GM18526 (cell line): ENCODE data around the gene AKAP9.

Experiments
- POLR2A ChIP-seq: IDR thresholded peaks from 3 replicates; pipeline ENCODE4 v1.6.1; 2011; ENCODE audit not compliant: insufficient read length; ENCODE audit errors: extremely low read depth

AKAP9 gene

GRCh38 chr7:91929463-91929862 lies 11.2 kb upstream of the AKAP9 start:
- no peak for TF ChIP-seq POLR2A

GRCh38 chr7:91940171-91940570 lies 491 bp upstream of the AKAP9 start:
- TF ChIP-seq POLR2A, result no peak

GRCh38 chr7:91941450-91941849 lies 788 bp downstream of the AKAP9 start:
- no peak for TF ChIP-seq POLR2A

- no peak for TF ChIP-seq POLR2A
Measured at GRCh38 chr7:91942312-91942711, 1.6 kb downstream of the AKAP9 start.

- TF ChIP-seq POLR2A, result no peak
Measured at GRCh38 chr7:91945476-91945875, 4.8 kb downstream of the AKAP9 start.

- TF ChIP-seq POLR2A, result no peak
Measured at GRCh38 chr7:91946549-91946948, 5.9 kb downstream of the AKAP9 start.

GRCh38 chr7:91947948-91948347 lies 7.3 kb downstream of the AKAP9 start:
- no peak for TF ChIP-seq POLR2A

- TF ChIP-seq POLR2A, result no peak
Measured at GRCh38 chr7:91949221-91950009, 8.8 kb downstream of the AKAP9 start.

GRCh38 chr7:91953618-91954017 lies 13.0 kb downstream of the AKAP9 start:
- TF ChIP-seq POLR2A, result no peak

GRCh38 chr7:91957232-91957631 lies 16.6 kb downstream of the AKAP9 start:
- no peak for TF ChIP-seq POLR2A

- TF ChIP-seq POLR2A, result no peak
Measured at GRCh38 chr7:91957823-91958222, 17.2 kb downstream of the AKAP9 start.

- no peak for TF ChIP-seq POLR2A
Measured at GRCh38 chr7:91959023-91959422, 18.4 kb downstream of the AKAP9 start.

- no peak for TF ChIP-seq POLR2A
Measured at GRCh38 chr7:91961816-91962215, 21.2 kb downstream of the AKAP9 start.

GRCh38 chr7:91962419-91962818 lies 21.8 kb downstream of the AKAP9 start:
- no peak for TF ChIP-seq POLR2A

- TF ChIP-seq POLR2A, result no peak
Measured at GRCh38 chr7:91973639-91974038, 33.0 kb downstream of the AKAP9 start.

GRCh38 chr7:91974066-91974465 lies 33.4 kb downstream of the AKAP9 start:
- TF ChIP-seq POLR2A, result no peak

- TF ChIP-seq POLR2A, result no peak
Measured at GRCh38 chr7:91976743-91977142, 36.1 kb downstream of the AKAP9 start.
